Naive thymus-derived CD8-positive, alpha-beta T cell (primary cell): Measurements from ENCODE around the gene LRRC7. TPM values are rescaled to one million over a fixed set of nuclear protein-coding genes. Genes with fewer than 3 reads are reported as not detected.
"Not testable (repeated sequence)": the region's sequence is repeated elsewhere in the genome, so short reads cannot be mapped to it uniquely, and the experiment has no call there.

Experiments
- ATAC-seq, 2 donors: fragments of 150-1000 bp; cut with Tn5 transposase in 1 of 2; sonication (Bioruptor Pico), chemical (Tn5 transposase) in 1 of 2; 1 replicate in 1 of 2; 2 replicates in 1 of 2; pipeline ENCODE4 v1.10.0; 2021; ENCODE audit warnings: mild to moderate bottlenecking in 2 of 2, moderate library complexity in 2 of 2
- POLR2A ChIA-PET: fragments of 350-600 bp; sonication (Branson Sonifier 250); formaldehyde crosslinking; loops from one replicate; lab custom pipeline; 2021; ENCODE audit warnings: antibody characterized with exemption; lab: Charles Lee
- DNase-seq, 10 donors: peaks; one replicate each; pipeline versions ENCODE4 v3.0.0 to v3.0.0-alpha.2; 2020 to 2022
- H3K27ac Mint-ChIP-seq, 10 donors: one replicate each; pipeline ENCODE4 v1.8.0; 2020 to 2022; ENCODE audit warnings: mild to moderate bottlenecking in 10 of 10, mixed read lengths in 10 of 10, moderate library complexity in 4 of 10, inconsistent platforms in 1 of 10
- H3K27me3 Mint-ChIP-seq, 5 donors: one replicate each; pipeline ENCODE4 v1.8.0; 2021 to 2022; ENCODE audit warnings: mixed read lengths in 5 of 5
- H3K36me3 Mint-ChIP-seq, 3 donors: one replicate each; pipeline ENCODE4 v1.8.0; 2020 to 2022; ENCODE audit warnings: mixed read lengths in 3 of 3, mild to moderate bottlenecking in 2 of 3, inconsistent platforms in 1 of 3
- H3K4me1 Mint-ChIP-seq, 4 donors: one replicate each; pipeline ENCODE4 v1.8.0; 2021 to 2022; ENCODE audit warnings: mixed read lengths in 4 of 4
- H3K4me3 Mint-ChIP-seq, 10 donors: one replicate each; pipeline ENCODE4 v1.8.0; 2020 to 2022; ENCODE audit warnings: mild to moderate bottlenecking in 10 of 10, mixed read lengths in 10 of 10, moderate library complexity in 6 of 10, inconsistent platforms in 1 of 10
- H3K9me3 Mint-ChIP-seq, 9 donors: one replicate each; pipeline ENCODE4 v1.8.0; 2020 to 2022; ENCODE audit warnings: mixed read lengths in 9 of 9, mild to moderate bottlenecking in 3 of 9, inconsistent platforms in 1 of 9, moderate library complexity in 1 of 9
- polyA plus RNA-seq, 3 donors: library from polyadenylated mRNA; unstranded; fragments of 300-500 nt; fragmentation: Illumina TruSeq; gene quantifications; one replicate each; pipeline ENCODE4 v1.2.3, GENCODE V29; 2021
- total RNA-seq, 8 experiments: library from RNA in 2 of 8; stranded (reverse) in 2 of 8; gene quantifications; one replicate each; pipeline ENCODE4 v1.2.3 and lab custom pipeline; 2021 to 2026

The LRRC7 gene
- total and polyA plus RNA-seq, 5 experiments from 2014 or later = 0.13 to 1.5 (median 0.48) TPM

- Mint-ChIP-seq H3K27ac (no peak overlapping the region), H3K9me3 (peaks cover 0 to 4% (median under 1%) of the 10 kb centered on the region in 9 donors), H3K27me3 (no peaks in the 10 kb centered on the region), H3K36me3 (no peaks in the 10 kb centered on the region), H3K4me1 (no peaks in the 10 kb centered on the region), H3K4me3 (no peak overlapping the region)
- ATAC-seq (no peak), DNase-seq (no peak)
- POLR2A ChIA-PET = no interaction called here
Measured at GRCh38 chr1:69871412-69871811, 303.7 kb downstream of the LRRC7 start.

DNA sequence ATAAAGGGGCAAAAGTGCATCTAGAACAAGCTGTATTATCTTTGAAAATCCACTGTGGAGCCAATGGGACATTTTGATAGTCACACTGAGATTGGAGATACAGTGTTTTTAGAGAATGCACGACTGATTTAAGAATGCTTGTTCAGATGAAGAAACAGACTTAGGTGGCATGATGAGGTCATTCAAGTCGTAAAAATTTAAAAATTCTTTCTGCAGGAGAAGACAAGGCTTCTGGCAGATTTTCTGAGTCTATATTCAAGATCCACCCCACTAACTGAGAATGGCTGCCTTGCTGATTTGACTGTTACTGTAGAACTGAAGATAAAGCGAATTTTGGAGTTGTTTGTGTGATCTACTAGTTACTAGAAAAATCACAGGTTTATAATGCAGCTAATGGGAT is 310.6 kb downstream of the LRRC7 start:
- ATAC-seq (no peak), DNase-seq (no peak)
- POLR2A ChIA-PET = no interaction called here

DNA sequence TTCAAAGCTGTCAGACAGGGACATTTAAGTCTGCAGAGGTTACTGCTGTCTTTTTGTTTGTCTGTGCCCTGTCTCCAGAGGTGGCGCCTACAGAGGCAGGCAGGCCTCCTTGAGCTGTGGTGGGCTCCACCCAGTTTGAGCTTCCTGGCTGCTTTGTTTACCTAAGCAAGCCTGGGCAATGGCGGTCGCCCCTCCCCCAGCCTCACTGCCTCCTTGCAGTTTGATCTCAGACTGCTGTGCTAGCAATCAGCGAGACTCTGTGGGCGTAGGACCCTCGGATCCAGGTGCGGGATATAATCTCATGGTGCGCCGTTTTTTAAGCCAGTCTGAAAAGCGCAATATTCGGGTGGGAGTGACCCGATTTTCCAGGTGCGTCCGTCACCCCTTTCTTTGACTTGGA is 320.3 kb downstream of the LRRC7 start:
- H3K36me3 Mint-ChIP-seq, ATAC-seq, DNase-seq, POLR2A ChIA-PET, H3K4me1 Mint-ChIP-seq, H3K4me3 Mint-ChIP-seq, H3K27me3 Mint-ChIP-seq, H3K27ac Mint-ChIP-seq: not testable (repeated sequence)
- peaks cover 0 to 29% (median 8%) of the 10 kb centered on the region in 9 donors for H3K9me3 Mint-ChIP-seq

More for the DNA sequence above, 310.6 kb downstream of the LRRC7 start:
- H3K4me3 Mint-ChIP-seq = no peak overlapping the region
- H3K27ac Mint-ChIP-seq = no peak overlapping the region
- no peaks in the 10 kb centered on the region for H3K27me3 Mint-ChIP-seq
- H3K36me3 Mint-ChIP-seq = no peaks in the 10 kb centered on the region
- H3K4me1 Mint-ChIP-seq = no peaks in the 10 kb centered on the region
- peaks cover 0 to 12% (median 3%) of the 10 kb centered on the region in 9 donors for H3K9me3 Mint-ChIP-seq

DNA sequence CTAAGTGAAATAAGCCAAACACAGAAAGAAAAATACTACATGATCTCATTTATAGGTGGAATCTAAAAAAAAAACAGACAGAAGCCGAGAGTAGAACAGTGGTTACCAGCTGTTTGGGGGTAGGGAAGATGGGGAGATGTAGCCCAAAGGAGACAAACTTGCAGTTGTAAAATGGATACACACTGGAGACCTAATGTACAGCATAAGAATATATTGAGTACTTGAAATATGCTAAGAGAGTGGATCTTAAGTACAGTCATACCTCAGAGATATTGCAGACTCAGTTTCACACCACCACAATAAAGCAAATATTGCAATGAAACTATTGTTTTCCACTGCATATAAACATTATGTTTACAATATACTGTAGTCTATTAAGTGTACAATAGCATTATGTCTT is 320.9 kb downstream of the LRRC7 start:
- POLR2A ChIA-PET = no interaction called here
- ATAC-seq = no peak
- DNase-seq = no peak
- Mint-ChIP-seq H3K27ac (no peak overlapping the region), H3K9me3 (peaks cover 0 to 29% (median 8%) of the 10 kb centered on the region in 9 donors), H3K27me3 (no peaks in the 10 kb centered on the region), H3K4me3 (no peak overlapping the region), H3K4me1 (no peaks in the 10 kb centered on the region), H3K36me3 (peaks cover 0 to 2% (median 0%) of the 10 kb centered on the region in 3 donors)

- POLR2A ChIA-PET = no interaction called here
- H3K36me3 Mint-ChIP-seq = no peaks in the 10 kb centered on the region
- no peaks in the 10 kb centered on the region for H3K4me1 Mint-ChIP-seq
- H3K4me3 Mint-ChIP-seq = no peak overlapping the region
- ATAC-seq (no peak), DNase-seq (no peak)
- peaks cover 0 to 16% (median 2%) of the 10 kb centered on the region in 9 donors for H3K9me3 Mint-ChIP-seq
- peak overlapping the region in 1 of 10 donors; percentile 54 for H3K27ac Mint-ChIP-seq
- H3K27me3 Mint-ChIP-seq = no peaks in the 10 kb centered on the region
Measured at GRCh38 chr1:69898403-69898947, 330.8 kb downstream of the LRRC7 start.

- Mint-ChIP-seq H3K9me3 (peaks cover 0 to 6% (median 2%) of the 10 kb centered on the region in 9 donors), H3K27me3 (no peaks in the 10 kb centered on the region), H3K4me3 (no peak overlapping the region), H3K36me3 (no peaks in the 10 kb centered on the region), H3K4me1 (peaks cover 0 to 5% (median 0%) of the 10 kb centered on the region in 4 donors), H3K27ac (peak overlapping the region in 1 of 10 donors; percentile 68)
- ATAC-seq = no peak
- DNase-seq = no peak
- POLR2A ChIA-PET = no interaction called here
Measured at GRCh38 chr1:69911301-69911801, 343.6 kb downstream of the LRRC7 start.

GRCh38 chr1:69913977-69914376 is 346.3 kb downstream of the LRRC7 start:
- no peak for DNase-seq
- Mint-ChIP-seq H3K36me3 (no peaks in the 10 kb centered on the region), H3K4me3 (no peak overlapping the region), H3K4me1 (peaks cover 0 to 5% (median 0%) of the 10 kb centered on the region in 4 donors), H3K27me3 (no peaks in the 10 kb centered on the region), H3K27ac (no peak overlapping the region), H3K9me3 (peaks cover 0 to 5% (median 2%) of the 10 kb centered on the region in 9 donors)
- POLR2A ChIA-PET = no interaction called here
- ATAC-seq = no peak

DNA sequence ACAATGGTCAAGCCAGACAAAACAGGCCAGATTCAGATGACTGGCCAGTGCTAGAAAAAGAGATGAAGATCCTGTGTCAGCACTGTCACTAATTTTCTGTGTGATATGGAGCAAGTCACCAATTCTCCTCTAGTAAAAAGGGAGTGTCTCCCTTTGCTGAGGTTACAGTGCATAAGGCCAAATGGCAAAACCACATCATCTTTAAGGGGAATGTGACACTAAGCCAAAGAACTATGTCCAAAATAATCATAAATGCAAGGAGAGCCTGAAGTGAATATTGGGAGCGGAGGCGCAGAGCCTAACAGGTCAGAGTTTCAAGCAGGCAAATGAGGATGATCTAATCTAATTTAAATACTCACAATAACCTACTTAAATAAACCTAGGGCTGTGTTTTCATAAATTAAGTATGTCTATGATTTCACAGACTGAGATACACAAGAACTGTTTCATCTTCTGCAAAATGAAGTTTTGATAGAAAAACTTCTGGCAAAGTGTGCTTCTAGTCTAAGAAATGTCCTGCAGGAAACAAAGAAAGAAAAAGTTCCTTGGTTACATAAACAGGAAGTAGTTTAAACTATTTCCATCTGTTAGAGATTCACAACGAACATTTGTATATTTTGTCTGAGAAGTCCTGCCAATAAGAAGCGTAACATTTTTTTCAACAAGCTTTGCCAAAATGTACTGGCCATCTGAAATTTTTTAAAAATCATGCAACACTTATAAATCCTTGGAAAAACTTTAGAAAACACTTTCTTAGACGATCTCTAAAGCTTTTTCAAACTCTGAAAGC is 347.4 kb downstream of the LRRC7 start:
- Mint-ChIP-seq H3K27ac (no peak overlapping the region), H3K4me3 (no peak overlapping the region), H3K4me1 (peaks cover 0 to 5% (median 0%) of the 10 kb centered on the region in 4 donors), H3K9me3 (peaks cover 0 to 8% (median 0%) of the 10 kb centered on the region in 9 donors), H3K36me3 (no peaks in the 10 kb centered on the region), H3K27me3 (no peaks in the 10 kb centered on the region)
- POLR2A ChIA-PET = no interaction called here
- ATAC-seq (no peak), DNase-seq (no peak)

GRCh38 chr1:69919129-69919921 is 351.6 kb downstream of the LRRC7 start:
- H3K27ac Mint-ChIP-seq = no peak overlapping the region
- H3K36me3 Mint-ChIP-seq = no peaks in the 10 kb centered on the region
- no peaks in the 10 kb centered on the region for H3K4me1 Mint-ChIP-seq
- peak in 1 of 10 donors; percentile 60 for DNase-seq
- no peak for ATAC-seq
- peaks cover 0 to 12% (median 5%) of the 10 kb centered on the region in 9 donors for H3K9me3 Mint-ChIP-seq
- POLR2A ChIA-PET = no interaction called here
- H3K27me3 Mint-ChIP-seq = no peaks in the 10 kb centered on the region
- H3K4me3 Mint-ChIP-seq = no peak overlapping the region

GRCh38 chr1:69919922-69920273 is 352.2 kb downstream of the LRRC7 start:
- Mint-ChIP-seq H3K36me3 (no peaks in the 10 kb centered on the region), H3K4me1 (no peaks in the 10 kb centered on the region), H3K9me3 (peaks cover 0 to 12% (median 5%) of the 10 kb centered on the region in 9 donors), H3K4me3 (no peak overlapping the region), H3K27me3 (no peaks in the 10 kb centered on the region), H3K27ac (no peak overlapping the region)
- POLR2A ChIA-PET = no interaction called here
- DNase-seq (peak in 1 of 10 donors; percentile 41), ATAC-seq (no peak)

- DNase-seq (no peak), ATAC-seq (no peak)
- Mint-ChIP-seq H3K9me3 (peaks cover 0 to 12% (median 5%) of the 10 kb centered on the region in 9 donors), H3K27ac (no peak overlapping the region), H3K36me3 (no peaks in the 10 kb centered on the region), H3K27me3 (no peaks in the 10 kb centered on the region), H3K4me3 (no peak overlapping the region), H3K4me1 (no peaks in the 10 kb centered on the region)
- POLR2A ChIA-PET = no interaction called here
Measured at GRCh38 chr1:69920426-69920825, 352.7 kb downstream of the LRRC7 start.

- no peak for ATAC-seq
- H3K27me3 Mint-ChIP-seq = no peaks in the 10 kb centered on the region
- no peak for DNase-seq
- H3K36me3 Mint-ChIP-seq = no peaks in the 10 kb centered on the region
- H3K9me3 Mint-ChIP-seq = peaks cover 0 to 12% (median 5%) of the 10 kb centered on the region in 9 donors
- no peaks in the 10 kb centered on the region for H3K4me1 Mint-ChIP-seq
- no peak overlapping the region for H3K27ac Mint-ChIP-seq
- POLR2A ChIA-PET = no interaction called here
- no peak overlapping the region for H3K4me3 Mint-ChIP-seq
Measured at GRCh38 chr1:69921486-69921885, 353.8 kb downstream of the LRRC7 start.

- H3K4me3 Mint-ChIP-seq, ATAC-seq, POLR2A ChIA-PET, DNase-seq, H3K27me3 Mint-ChIP-seq, H3K4me1 Mint-ChIP-seq, H3K27ac Mint-ChIP-seq, H3K36me3 Mint-ChIP-seq: not testable (repeated sequence)
- peaks cover 0 to 32% (median 7%) of the 10 kb centered on the region in 9 donors for H3K9me3 Mint-ChIP-seq
Measured at GRCh38 chr1:69928234-69928633, 360.5 kb downstream of the LRRC7 start.
